K562 (cell line): Measurements from ENCODE around the gene TGFB2. TPM values are rescaled to one million over a fixed set of nuclear protein-coding genes. Genes with fewer than 3 reads are reported as not detected.

ENCODE experiments used
- ATAC-seq: fragments of 200-7000 bp; cut with Tn5 transposase; 3 replicates; pipeline ENCODE4 v1.9.1; 2020; ENCODE audit warnings: moderate library complexity
- BruUV-seq: library from RNA; stranded (reverse); fragments of 400-500 nt; replicated peaks from 2 replicates; lab custom pipeline; 2021; lab: Mats Ljungman, UMichigan
- CTCF ChIA-PET: fragments of 300-600 bp; formaldehyde crosslinking; extraction: SDS; loops from one replicate; lab custom pipeline; 2021; ENCODE audit warnings: low intra/inter-chr PET ratio; lab: Yijun Ruan, JAX
- POLR2A ChIA-PET: fragments of 300-600, 350-650 bp; sonication (Branson Sonifier 250); formaldehyde crosslinking; extraction: SDS; loops from one replicate; lab custom pipeline; 2021; ENCODE audit warnings: antibody characterized with exemption, inconsistent platforms; lab: Yijun Ruan, JAX
- DNase-seq, 4 experiments: peaks; one replicate each; pipeline versions ENCODE4 v3.0.0 to v3.0.0-alpha.2; 2011 to 2018; ENCODE audit warnings: low spot score in 3 of 4, mixed read lengths in 3 of 4; ENCODE audit errors: extremely low read depth in 1 of 4
- FAIRE-seq: peaks from 2 replicates; lab custom pipeline; 2011; peaks lifted over from hg19 to GRCh38; lab: Jason Lieb, UNC
- H2AFZ ChIP-seq: 2 replicates; pipeline ENCODE4 v1.6.0; 2011; ENCODE audit warnings: low read depth, low read length, control low read depth, inconsistent platforms
- H3K27ac ChIP-seq: fragments of 200-600 bp; 3 replicates; pipeline ENCODE4 v1.8.0; 2011; ENCODE audit warnings: low read depth, mild to moderate bottlenecking, control low read depth, inconsistent platforms, low read length, moderate library complexity, mixed read lengths; ENCODE audit errors: extremely low read depth
- H3K27me3 ChIP-seq, 2 experiments: fragments of 300-600 bp in 1 of 2; 2 replicates in 1 of 2; 3 replicates in 1 of 2; pipeline versions ENCODE4 v1.6.0 to v1.8.0; 2011; ENCODE audit warnings: inconsistent platforms in 2 of 2, low read length in 2 of 2, mild to moderate bottlenecking in 1 of 2, mixed read lengths in 1 of 2, moderate library complexity in 1 of 2; ENCODE audit not compliant: control insufficient read depth in 2 of 2, insufficient read depth in 2 of 2
- H3K36me3 ChIP-seq: fragments of 300-600 bp; 3 replicates; pipeline ENCODE4 v1.8.0; 2011; ENCODE audit warnings: mild to moderate bottlenecking, low read length, inconsistent platforms; ENCODE audit not compliant: control insufficient read depth, insufficient read depth
- H3K4me1 ChIP-seq, 2 experiments: fragments of 200-600 bp in 1 of 2; replicated peaks in 1 of 2; 2 replicates in 1 of 2; 3 replicates in 1 of 2; pipeline versions ENCODE4 v1.5.1 to v1.8.0; 2011; ENCODE audit warnings: inconsistent platforms in 2 of 2, low read length in 2 of 2, mild to moderate bottlenecking in 1 of 2, mixed read lengths in 1 of 2, moderate library complexity in 1 of 2; ENCODE audit not compliant: control insufficient read depth in 2 of 2, insufficient read depth in 2 of 2
- H3K4me2 ChIP-seq: 2 replicates; pipeline ENCODE4 v1.6.1; 2011; ENCODE audit warnings: low read length, control low read depth, inconsistent platforms, mixed read lengths; ENCODE audit not compliant: insufficient read depth
- H3K4me3 ChIP-seq: fragments of 200-600 bp; sonication (generic), shearing (Covaris generic); 2 replicates; pipeline ENCODE4 v1.5.1; 2016; ENCODE audit warnings: control low read depth, inconsistent platforms
- H3K79me2 ChIP-seq: fragments of 200-600 bp; 3 replicates; pipeline ENCODE4 v1.8.0; 2011; ENCODE audit warnings: low read length, inconsistent platforms; ENCODE audit not compliant: control insufficient read depth, insufficient read depth
- H3K9ac ChIP-seq, 2 experiments: 2 replicates each; pipeline versions ENCODE4 v1.6.0 to v1.6.1; 2011; ENCODE audit warnings: low read depth in 2 of 2, low read length in 2 of 2, control low read depth in 1 of 2, inconsistent platforms in 1 of 2, mild to moderate bottlenecking in 1 of 2, mixed read lengths in 1 of 2; ENCODE audit not compliant: insufficient read depth in 1 of 2
- H3K9me1 ChIP-seq: one replicate; pipeline ENCODE4 v1.6.0; 2011; ENCODE audit warnings: inconsistent platforms, mild to moderate bottlenecking, low read length, moderate library complexity; ENCODE audit not compliant: control insufficient read depth, insufficient read depth
- H3K9me3 ChIP-seq: replicated peaks from 2 replicates; pipeline ENCODE4 v1.5.1; 2011; ENCODE audit warnings: low read depth, low read length, inconsistent platforms; ENCODE audit not compliant: control insufficient read depth, insufficient read depth
- H4K20me1 ChIP-seq: replicated peaks from 2 replicates; pipeline ENCODE4 v1.6.1; 2011; ENCODE audit warnings: low read length, inconsistent platforms, mixed read lengths; ENCODE audit not compliant: control insufficient read depth, insufficient read depth
- ARID1B ChIP-seq: fragments of 450-650 bp; IDR thresholded peaks from 2 replicates; pipeline ENCODE4 v1.6.1; 2016; ENCODE audit warnings: antibody characterized with exemption, mild to moderate bottlenecking, inconsistent platforms
- ELF1 ChIP-seq: fragments of 200-800 bp; sonication (Bioruptor generic); IDR thresholded peaks from 2 replicates; pipeline ENCODE4 v1.6.1; 2016; ENCODE audit warnings: missing genetic modification characterization, missing compliant biosample characterization
- FIP1L1 ChIP-seq: fragments of 200-400 bp; formaldehyde crosslinking; IDR thresholded peaks from 2 replicates; pipeline ENCODE4 v1.6.1; 2018; ENCODE audit warnings: mild to moderate bottlenecking, low read depth, low read length; ENCODE audit not compliant: poor library complexity, severe bottlenecking
- HMGXB4 ChIP-seq: sonication (generic); formaldehyde crosslinking; IDR thresholded peaks from 2 replicates; pipeline ENCODE4 v1.8.1; 2023; ENCODE audit warnings: mild to moderate bottlenecking, missing genetic modification reagents
- RB1 ChIP-seq: fragments of 450-650 bp; IDR thresholded peaks from 2 replicates; pipeline ENCODE4 v1.6.1; 2017; ENCODE audit warnings: low read depth, mild to moderate bottlenecking
- RBBP5 ChIP-seq: fragments of 200-600 bp; sonication (generic); IDR thresholded peaks from 2 replicates; pipeline ENCODE4 v1.6.1; 2012; ENCODE audit warnings: borderline replicate concordance, mild to moderate bottlenecking, low read length, control low read depth, inconsistent platforms; ENCODE audit not compliant: insufficient read depth, poor library complexity, severe bottlenecking
- RBM22 ChIP-seq: fragments of 200-400 bp; formaldehyde crosslinking; IDR thresholded peaks from 2 replicates; pipeline ENCODE4 v1.6.1; 2018; ENCODE audit warnings: low read length, low read depth; ENCODE audit not compliant: poor library complexity, severe bottlenecking
- SAFB ChIP-seq: fragments of 200-400 bp; formaldehyde crosslinking; IDR thresholded peaks from 2 replicates; pipeline ENCODE4 v1.6.1; 2017; ENCODE audit warnings: low read depth, low read length, borderline replicate concordance
- SP2 ChIP-seq: IDR thresholded peaks from 2 replicates; pipeline ENCODE4 v1.6.1; 2011; ENCODE audit warnings: mild to moderate bottlenecking, low read depth, low read length, moderate library complexity; ENCODE audit not compliant: poor library complexity, severe bottlenecking; ENCODE audit errors: extremely low read depth
- TAF15 ChIP-seq: fragments of 200-400 bp; formaldehyde crosslinking; IDR thresholded peaks from 2 replicates; pipeline ENCODE4 v1.6.1; 2017; ENCODE audit warnings: mild to moderate bottlenecking, low read depth, low read length, moderate library complexity
- ZFP91 ChIP-seq: sonication (generic); formaldehyde crosslinking; IDR thresholded peaks from 2 replicates; pipeline ENCODE4 v1.8.0; 2022; ENCODE audit warnings: mild to moderate bottlenecking, missing genetic modification reagents
- ZNF134 ChIP-seq: fragments of 250-450 bp; sonication (Bioruptor Pico); conservative IDR thresholded peaks from 2 replicates; pipeline ENCODE4 v1.4.0; 2020
- ZNF324 ChIP-seq: fragments of 250-450 bp; sonication (Bioruptor Pico); IDR thresholded peaks from 2 replicates; pipeline ENCODE4 v1.4.0; 2020; ENCODE audit warnings: mild to moderate bottlenecking
- WGBS: fragments of 100-300 bp; shearing (Covaris generic); methylation state at CpG from one replicate; pipeline ENCODE4 v1.1.6; 2016; ENCODE audit warnings: low coverage, mixed read lengths; ENCODE audit not compliant: insufficient coverage; ENCODE audit errors: missing lambda C conversion rate; 5-methylcytosine and 5-hydroxymethylcytosine counted together
- in situ Hi-C: fragments of 300-500 bp; cut with MboI; formaldehyde crosslinking; loops from 4 replicates; pipeline ENCODE4 v1.15.0; 2018; ENCODE audit warnings: inconsistent platforms, mixed read lengths
- intact Hi-C: fragments of 100-400 bp; cut with micrococcal nuclease; formaldehyde crosslinking; loops from 2 replicates; pipeline ENCODE4 v1.14.2; 2022
- polyA plus RNA-seq, 8 experiments: library from polyadenylated mRNA; depleted of rRNA in 4 of 8; stranded (reverse) in 5 of 8; unstranded in 3 of 8; fragments of >200 nt; fragmentation: Nextera tagmentation in 2 of 8; fragmentation: Illumina TruSeq in 1 of 8; extraction: Ambion mirVana in 2 of 8; extraction: Trizol in 1 of 8; gene quantifications; 2 replicates each; pipeline versions ENCODE4 v1.2.1 to v1.2.3, GENCODE V29; 2011 to 2014; ENCODE audit warnings: inconsistent platforms in 1 of 8, missing spikeins in 1 of 8
- total RNA-seq, 7 experiments: library from RNA; depleted of rRNA in 6 of 7; stranded (reverse); fragments of >200 nt in 6 of 7; fragmentation: Illumina TruSeq in 2 of 7; extraction: Trizol in 2 of 7; gene quantifications; 2 replicates each; pipeline versions ENCODE4 v1.2.1 to v1.2.3, GENCODE V29; 2011 to 2021; ENCODE audit warnings: low replicate concordance in 1 of 7
- TF ChIP-seq, protein P1 (sequence below): sonication (generic); formaldehyde crosslinking; IDR thresholded peaks from 2 replicates; pipeline ENCODE4 v1.4.0; 2020; ENCODE audit warnings: mild to moderate bottlenecking, missing genetic modification reagents

Gene TGFB2
- total and polyA plus RNA-seq, 9 of the 15 experiments (the other 6 are each of a cell fraction or from before 2014, with no cell fraction given), result 0.03 to 0.41 (median 0.11) TPM; not detected in 3

DNA sequence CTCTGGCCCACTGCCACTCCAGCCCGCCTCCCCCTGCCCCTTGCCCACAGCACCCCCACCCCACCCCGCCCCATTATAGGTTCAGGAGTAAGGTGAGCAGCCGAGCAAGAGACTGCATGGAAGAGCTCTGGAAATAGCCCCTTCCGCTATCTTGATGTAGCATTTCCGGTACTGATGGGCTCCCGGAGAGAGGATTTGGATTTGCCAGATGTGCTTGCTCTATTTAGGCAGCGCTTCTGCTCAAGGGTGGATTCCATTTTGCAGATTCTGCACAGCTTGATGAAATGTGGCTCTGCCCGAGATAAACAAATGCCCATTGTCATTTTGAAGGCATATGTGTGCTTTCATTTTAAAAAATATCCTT, 6.9 kb downstream of the TGFB2 start (continued):
- TF ChIP-seq HMGXB4 (no peak), RBM22 (no peak), FIP1L1 (no peak)
- TF ChIP-seq, all 486 proteins: peak for 0

DNA sequence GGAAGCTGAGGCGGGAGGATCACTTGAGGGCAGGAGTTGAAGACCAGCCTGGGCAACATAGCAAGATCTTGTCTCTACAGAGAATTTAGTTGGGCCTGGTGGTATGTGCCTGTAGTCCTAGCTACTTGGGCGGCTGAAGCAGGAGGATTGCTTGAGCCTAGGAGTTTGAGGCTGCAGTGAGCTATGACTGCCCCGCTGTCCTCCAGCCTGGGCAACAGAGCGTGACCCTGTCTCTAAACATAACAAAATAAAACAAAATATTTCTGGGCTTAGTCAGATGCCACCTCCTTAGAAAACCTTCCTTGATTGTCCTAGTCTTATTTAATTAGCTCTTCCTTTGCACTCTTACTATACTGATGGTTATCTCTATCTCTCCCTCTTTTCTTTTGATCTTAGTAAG, 8.5 kb downstream of the TGFB2 start:
- DNase-seq (no peak), ATAC-seq (no peak), FAIRE-seq (no peak)
- intact Hi-C loops, result no loop called here
- Histone ChIP-seq H3K9me3 (no peaks in the 10 kb centered on the region), H3K79me2 (no peaks in the 10 kb centered on the region), H3K9ac (no peak overlapping the region), H3K4me2 (no peak overlapping the region), H2AFZ (no peak overlapping the region), H3K9me1 (no peaks in the 10 kb centered on the region), H3K4me3 (no peak overlapping the region), H3K4me1 (peaks cover 0 to 10% of the 10 kb centered on the region in 2 experiments; a peak in 3 of 5 replicates), H3K36me3 (no peaks in the 10 kb centered on the region), H3K27ac (no peak overlapping the region), H4K20me1 (no peaks in the 10 kb centered on the region), H3K27me3 (no peaks in the 10 kb centered on the region)
- no TSS peak for BruUV-seq
- CTCF ChIA-PET, result no interaction called here
- TF ChIP-seq, protein P1, sequence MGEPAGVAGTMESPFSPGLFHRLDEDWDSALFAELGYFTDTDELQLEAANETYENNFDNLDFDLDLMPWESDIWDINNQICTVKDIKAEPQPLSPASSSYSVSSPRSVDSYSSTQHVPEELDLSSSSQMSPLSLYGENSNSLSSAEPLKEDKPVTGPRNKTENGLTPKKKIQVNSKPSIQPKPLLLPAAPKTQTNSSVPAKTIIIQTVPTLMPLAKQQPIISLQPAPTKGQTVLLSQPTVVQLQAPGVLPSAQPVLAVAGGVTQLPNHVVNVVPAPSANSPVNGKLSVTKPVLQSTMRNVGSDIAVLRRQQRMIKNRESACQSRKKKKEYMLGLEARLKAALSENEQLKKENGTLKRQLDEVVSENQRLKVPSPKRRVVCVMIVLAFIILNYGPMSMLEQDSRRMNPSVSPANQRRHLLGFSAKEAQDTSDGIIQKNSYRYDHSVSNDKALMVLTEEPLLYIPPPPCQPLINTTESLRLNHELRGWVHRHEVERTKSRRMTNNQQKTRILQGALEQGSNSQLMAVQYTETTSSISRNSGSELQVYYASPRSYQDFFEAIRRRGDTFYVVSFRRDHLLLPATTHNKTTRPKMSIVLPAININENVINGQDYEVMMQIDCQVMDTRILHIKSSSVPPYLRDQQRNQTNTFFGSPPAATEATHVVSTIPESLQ (CRISPR knock-in tag), result no peak
- TF ChIP-seq ZNF324 (CRISPR knock-in tag), result no peak
- TF ChIP-seq ELF1 (tag), result no peak
- no peak for TF ChIP-seq ARID1B
- TF ChIP-seq SP2, result no peak
- no peak for TF ChIP-seq RB1
- TF ChIP-seq RBBP5, result no peak
- TF ChIP-seq ZFP91 (CRISPR knock-in tag), result no peak
- TF ChIP-seq SAFB, result no peak
- no peak for TF ChIP-seq TAF15
- TF ChIP-seq ZNF134 (CRISPR knock-in tag), result no peak
- POLR2A ChIA-PET, result no interaction called here
- 90% methylated on average over 4 of the region's 4 CpGs for WGBS
- in situ Hi-C loops, result loop anchor here (10.0 kb wide), 1 partner anchor 201 kb away; no protein-coding TSS in a partner anchor
